NCI-H2227 (cell line): ENCODE results near the gene SNRNP70.

ENCODE experiments used
- DNase-seq: peaks from one replicate; lab custom pipeline; 2025; ENCODE audit not compliant: unreplicated experiment; lab: John Stamatoyannopoulos, UW

The SNRNP70 gene

GRCh38 chr19:49064029-49064629, 21.1 kb upstream of the SNRNP70 start:
- DNase-seq, result no peak

GRCh38 chr19:49064768-49065611, 20.3 kb upstream of the SNRNP70 start, which contains the start of gene NTF4:
TSS of gene NTF4 (minus strand) at chr19:49064818. CDS start at chr19:49061997, 2,821 bp downstream.
- peak; percentile 64 for DNase-seq

DNA sequence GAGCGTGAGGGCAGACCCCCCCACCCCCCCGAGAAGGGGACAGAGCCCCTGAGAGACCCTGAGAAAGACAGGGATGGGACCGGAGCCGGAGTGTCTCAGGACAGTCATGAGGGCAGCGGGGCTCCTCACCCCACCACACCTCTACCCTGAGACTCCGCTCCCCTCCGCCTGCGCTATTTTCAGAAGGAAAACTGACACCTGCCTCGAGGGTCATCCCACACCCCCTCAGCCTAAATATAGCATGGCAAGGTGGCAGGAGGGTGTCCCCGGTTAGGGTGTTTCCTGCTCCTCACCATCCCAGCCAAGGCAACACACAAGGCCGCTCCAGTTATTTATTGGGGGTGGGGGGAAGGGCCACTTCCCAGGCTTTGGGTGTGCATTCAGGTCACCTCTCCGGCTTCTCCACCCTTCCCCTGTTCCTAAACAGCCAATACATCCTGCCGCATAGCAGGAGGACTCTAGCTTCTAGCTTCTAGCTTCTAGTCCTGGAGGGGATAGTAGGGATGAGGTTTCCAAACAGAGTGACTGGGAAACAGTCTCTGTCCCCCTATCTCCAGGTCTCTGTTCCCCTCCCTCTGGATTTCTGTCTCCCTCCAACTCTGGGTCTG, 19.2 kb upstream of the SNRNP70 start:
- no peak for DNase-seq

DNA sequence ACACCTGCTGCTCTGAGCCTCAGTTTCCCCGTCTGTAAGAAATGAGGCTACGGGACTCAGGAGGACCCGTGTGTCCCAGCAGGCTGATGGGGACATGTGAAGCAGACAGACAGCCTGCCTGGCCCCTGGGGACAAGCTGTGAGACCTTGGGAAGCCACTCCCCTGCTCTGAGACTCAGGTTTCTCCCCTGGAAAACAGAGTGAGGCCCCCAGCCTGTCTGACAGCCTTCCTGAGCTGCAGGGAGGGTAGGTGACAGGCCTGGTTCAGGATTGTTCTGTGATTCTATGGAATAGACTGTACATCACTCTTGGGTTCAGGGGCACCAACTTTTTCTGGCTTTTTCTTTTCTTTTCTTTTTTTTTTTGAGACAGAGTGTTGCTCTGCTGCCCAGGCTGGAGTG, 17.7 kb upstream of the SNRNP70 start:
- no peak for DNase-seq

DNA sequence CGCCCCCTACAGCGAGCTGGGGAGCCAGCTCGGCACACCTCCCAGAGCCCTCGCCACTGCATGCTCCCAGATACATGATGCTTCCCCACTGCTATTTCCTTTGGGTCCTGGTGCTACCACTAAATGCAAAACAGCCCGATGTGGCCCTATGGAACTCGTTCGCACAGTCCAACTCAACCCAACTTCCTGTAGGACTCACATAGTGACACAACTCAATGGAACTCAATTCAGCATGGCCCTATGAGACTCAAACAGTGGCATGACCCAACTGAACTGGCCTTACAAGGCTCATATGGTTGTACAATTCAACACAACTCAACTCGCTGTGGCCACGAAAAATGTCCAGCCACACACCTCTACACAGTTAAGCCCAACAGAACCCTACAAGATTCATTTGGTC, 16.2 kb upstream of the SNRNP70 start:
- DNase-seq, result no peak

GRCh38 chr19:49070416-49070815, 14.8 kb upstream of the SNRNP70 start:
- no peak for DNase-seq

GRCh38 chr19:49071860-49072547, 13.2 kb upstream of the SNRNP70 start:
- DNase-seq, result peak; percentile 53

GRCh38 chr19:49073514-49074378, 11.5 kb upstream of the SNRNP70 start:
- no peak for DNase-seq

DNA sequence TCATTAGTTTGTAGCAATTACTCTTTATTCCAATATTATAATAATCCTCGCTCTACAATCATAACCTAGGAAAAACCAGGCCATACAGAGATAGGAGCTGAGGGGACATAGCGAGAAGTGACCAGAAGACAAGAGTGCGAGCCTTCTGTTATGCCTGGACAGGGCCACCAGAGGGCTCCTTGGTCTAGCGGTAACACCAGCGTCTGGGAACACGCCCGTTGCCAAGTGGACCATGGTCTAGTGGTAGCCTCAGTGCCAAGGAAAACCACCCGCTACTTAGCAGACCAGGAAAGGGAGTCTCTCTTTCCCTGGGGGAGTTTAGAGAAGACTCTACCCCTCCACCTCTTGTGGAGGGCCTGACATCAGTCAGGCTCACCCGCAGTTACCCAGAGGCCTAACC, 10.4 kb upstream of the SNRNP70 start:
- peak; percentile 34 for DNase-seq

- no peak for DNase-seq
Measured at GRCh38 chr19:49080392-49080791, 4.9 kb upstream of the SNRNP70 start.

DNA sequence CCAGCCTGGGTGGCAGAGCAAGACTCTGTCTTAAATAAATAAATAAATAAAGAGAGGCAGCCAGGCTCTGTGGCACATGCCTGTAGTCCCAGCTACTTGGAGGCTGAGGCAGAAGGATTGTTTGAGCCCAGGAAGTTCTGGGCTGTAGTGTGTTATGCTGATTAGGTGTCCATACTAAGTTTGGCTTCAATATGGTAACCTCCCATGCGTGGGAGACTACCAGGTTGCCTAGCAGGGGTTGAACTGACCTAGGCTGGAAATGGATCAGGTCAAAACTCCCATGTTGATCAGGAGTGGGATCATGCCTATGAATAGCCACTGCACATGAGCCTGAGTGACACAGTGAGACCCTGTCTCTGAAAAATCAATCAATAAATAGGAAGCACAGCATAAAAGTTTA, 4.0 kb upstream of the SNRNP70 start:
- DNase-seq, result no peak

DNA sequence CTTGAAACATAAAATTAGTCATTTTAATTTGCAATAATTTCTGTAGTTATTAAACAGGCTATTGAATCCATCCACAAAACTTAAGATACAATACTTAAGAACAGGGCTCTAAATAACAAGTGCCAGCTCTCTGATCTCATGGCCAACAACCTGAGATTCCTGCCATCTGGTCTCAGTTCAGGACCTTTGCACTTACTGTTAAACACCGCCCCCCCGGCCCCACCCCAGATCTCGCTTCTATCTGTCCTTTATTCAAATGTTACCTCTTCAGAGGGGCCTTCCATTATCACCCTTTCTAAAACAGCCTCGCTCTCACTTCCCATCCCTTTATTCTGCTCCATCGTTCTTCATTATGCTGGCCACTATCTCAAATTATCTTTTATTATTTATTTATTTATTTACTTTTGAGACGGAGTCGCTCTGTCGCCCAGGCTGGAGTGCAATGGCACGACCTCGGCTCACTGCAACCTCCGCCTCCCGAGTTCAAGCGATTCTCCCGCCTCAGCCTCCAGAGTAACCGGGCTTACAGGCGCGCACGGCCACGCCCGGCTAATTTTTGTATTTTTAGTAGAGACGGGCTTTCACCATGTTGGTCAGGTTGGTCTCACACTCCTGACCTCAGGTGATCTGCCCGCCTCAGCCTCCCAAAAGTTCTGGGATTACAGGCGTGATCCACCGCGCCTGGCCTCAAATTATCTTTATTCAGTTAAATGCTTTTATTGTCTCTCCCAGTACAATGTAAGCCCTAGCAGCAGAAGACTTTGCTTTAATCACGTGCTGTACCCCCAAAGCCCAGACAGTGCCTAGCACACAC, 838 bp upstream of the SNRNP70 start:
- DNase-seq, result no peak

- no peak for DNase-seq
Measured at GRCh38 chr19:49085868-49086232, 599 bp downstream of the SNRNP70 start.

GRCh38 chr19:49086296-49086695, 1.0 kb downstream of the SNRNP70 start:
- DNase-seq, result no peak

DNA sequence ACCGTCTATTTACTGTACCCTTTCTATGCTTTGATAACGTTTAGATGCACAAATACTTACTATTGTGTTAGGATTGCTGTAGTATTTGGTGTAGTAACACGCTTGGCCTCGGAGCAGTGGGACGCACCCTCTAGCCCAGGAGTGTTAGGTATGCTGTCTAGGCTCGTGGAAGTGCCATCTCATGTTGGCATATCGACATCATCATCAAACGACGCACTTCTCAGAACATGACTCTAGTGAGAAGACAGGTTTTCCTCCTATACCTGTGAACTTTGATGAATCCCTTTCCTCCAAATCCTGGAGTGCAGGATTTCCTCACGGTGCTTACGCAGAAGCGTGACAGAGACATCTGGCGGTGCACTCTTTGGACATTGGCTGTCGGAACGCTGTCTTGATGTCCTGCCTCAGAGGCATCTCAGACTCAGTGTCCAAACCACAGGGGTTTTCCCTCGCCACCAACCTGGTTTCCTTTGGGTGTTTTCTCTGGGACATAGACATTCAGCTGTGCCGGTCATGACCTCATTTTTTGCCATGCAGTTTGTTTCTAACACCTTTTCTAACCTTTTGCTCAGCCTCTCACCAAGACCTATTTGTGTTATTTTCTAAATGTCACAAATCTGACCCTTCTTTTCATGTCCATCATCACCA, 6.3 kb downstream of the SNRNP70 start:
- no peak for DNase-seq

DNA sequence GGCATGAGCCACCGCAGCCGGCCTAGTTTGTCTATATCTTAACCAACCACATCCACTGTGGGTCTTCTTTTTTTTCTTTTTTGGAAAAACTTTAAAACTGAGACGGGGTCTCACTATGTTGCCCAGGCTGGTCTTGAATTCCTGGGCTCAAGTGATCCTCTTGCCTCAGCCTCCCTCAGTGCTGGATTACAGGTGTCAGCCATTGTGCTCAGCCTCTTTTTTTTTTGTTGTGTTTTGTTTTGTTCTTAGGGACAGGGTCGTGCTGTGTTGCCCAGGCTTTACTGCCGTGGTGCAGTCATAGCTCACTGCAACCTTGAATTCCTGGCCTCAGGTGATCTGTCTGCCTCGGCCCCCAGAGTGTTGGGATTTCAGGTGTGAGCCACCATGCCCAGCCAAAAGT, 7.4 kb downstream of the SNRNP70 start:
- DNase-seq, result no peak

GRCh38 chr19:49094505-49095482, 9.5 kb downstream of the SNRNP70 start:
- no peak for DNase-seq
